GM23338 (cell line): ENCODE results near the gene FKBP9. TPM values are rescaled to one million over a fixed set of nuclear protein-coding genes. Genes with fewer than 3 reads are reported as not detected.
A peak's percentile ranks its signal among the peaks of the same experiment; 100 is the strongest.

Experiments used
- ATAC-seq: fragments of 200-7000 bp; cut with Tn5 transposase; 3 replicates; pipeline ENCODE4 v1.9.1; 2020
- DNase-seq: peaks from one replicate; pipeline ENCODE4 v3.0.0-alpha.2; 2015; ENCODE audit warnings: low spot score
- H2AFZ ChIP-seq: fragments of 200-600 bp; sonication (generic); 2 replicates; pipeline ENCODE4 v1.8.0; 2016; ENCODE audit warnings: antibody characterized with exemption, mild to moderate bottlenecking, moderate library complexity
- H3F3A ChIP-seq: fragments of 200-600 bp; sonication (generic); replicated peaks from 2 replicates; pipeline ENCODE4 v1.8.0; 2017; ENCODE audit warnings: antibody characterized with exemption, mixed run types, low read depth
- H3K27ac ChIP-seq: fragments of 200-600 bp; sonication (generic); 2 replicates; pipeline ENCODE4 v1.6.1; 2016; ENCODE audit warnings: low read depth
- H3K27me3 ChIP-seq: fragments of 200-600 bp; sonication (generic); 2 replicates; pipeline ENCODE4 v1.8.0; 2016; ENCODE audit warnings: mild to moderate bottlenecking, mixed run types, moderate library complexity; ENCODE audit not compliant: insufficient read depth
- H3K36me3 ChIP-seq: fragments of 200-600 bp; sonication (generic); 2 replicates; pipeline ENCODE4 v1.8.0; 2016; ENCODE audit warnings: mild to moderate bottlenecking; ENCODE audit not compliant: insufficient read depth
- H3K4me1 ChIP-seq: fragments of 200-600 bp; sonication (generic); 2 replicates; pipeline ENCODE4 v1.8.0; 2016; ENCODE audit warnings: mild to moderate bottlenecking, moderate library complexity; ENCODE audit not compliant: insufficient read depth
- H3K4me2 ChIP-seq: fragments of 200-600 bp; sonication (generic); 2 replicates; pipeline ENCODE4 v1.7.1; 2017; ENCODE audit warnings: mixed run types
- H3K4me3 ChIP-seq: fragments of 200-600 bp; sonication (generic); 2 replicates; pipeline ENCODE4 v1.6.1; 2016; ENCODE audit warnings: mixed run types
- H3K79me2 ChIP-seq: fragments of 200-600 bp; sonication (generic); replicated peaks from 2 replicates; pipeline ENCODE4 v1.8.0; 2017; ENCODE audit warnings: mild to moderate bottlenecking; ENCODE audit not compliant: insufficient read depth
- H3K9me2 ChIP-seq: fragments of 200-600 bp; sonication (generic); 2 replicates; pipeline ENCODE4 v1.8.0; 2017; ENCODE audit not compliant: insufficient read depth
- H4K20me1 ChIP-seq: fragments of 200-600 bp; sonication (generic); replicated peaks from 2 replicates; pipeline ENCODE4 v1.8.0; 2017; ENCODE audit warnings: mild to moderate bottlenecking; ENCODE audit not compliant: insufficient read depth
- H3K27ac Mint-ChIP-seq: 2 replicates; pipeline ENCODE4 v1.8.0; 2020; ENCODE audit warnings: inconsistent platforms, mild to moderate bottlenecking, moderate library complexity, mixed read lengths
- H3K27me3 Mint-ChIP-seq: 3 replicates; pipeline ENCODE4 v1.8.0; 2022; ENCODE audit warnings: low read depth, mild to moderate bottlenecking, moderate library complexity, mixed read lengths, inconsistent platforms; ENCODE audit not compliant: insufficient read depth, poor library complexity
- H3K36me3 Mint-ChIP-seq: 3 replicates; pipeline ENCODE4 v1.8.0; 2021; ENCODE audit warnings: low read depth, mild to moderate bottlenecking, inconsistent platforms, moderate library complexity, mixed read lengths
- H3K4me1 Mint-ChIP-seq: 3 replicates; pipeline ENCODE4 v1.8.0; 2020; ENCODE audit warnings: mild to moderate bottlenecking, inconsistent platforms, mixed read lengths
- H3K4me3 Mint-ChIP-seq: 3 replicates; pipeline ENCODE4 v1.8.0; 2021; ENCODE audit warnings: moderate library complexity, mild to moderate bottlenecking, inconsistent platforms, mixed read lengths
- H3K9me3 Mint-ChIP-seq: 3 replicates; pipeline ENCODE4 v1.8.0; 2020; ENCODE audit warnings: moderate library complexity, mild to moderate bottlenecking, inconsistent platforms, mixed read lengths
- CREB1 ChIP-seq: fragments of 250-450 bp; sonication (Bioruptor Pico); IDR thresholded peaks from 2 replicates; pipeline ENCODE4 v1.5.0; 2020; ENCODE audit warnings: low read depth, mild to moderate bottlenecking, moderate library complexity
- ETS1 ChIP-seq: IDR thresholded peaks from 2 replicates; pipeline ENCODE4 v1.6.1; 2016; ENCODE audit warnings: antibody characterized with exemption
- EZH2 ChIP-seq: fragments of 200-600 bp; sonication (generic); IDR thresholded peaks from one replicate; pipeline ENCODE4 v1.8.0; 2017; ENCODE audit warnings: antibody characterized with exemption, mild to moderate bottlenecking, low read depth; ENCODE audit not compliant: unreplicated experiment
- JUNB ChIP-seq: IDR thresholded peaks from one replicate; pipeline ENCODE4 v1.6.1; 2016; ENCODE audit warnings: antibody characterized with exemption; ENCODE audit not compliant: unreplicated experiment
- NANOG ChIP-seq: IDR thresholded peaks from 2 replicates; pipeline ENCODE4 v1.6.1; 2016; ENCODE audit warnings: antibody characterized with exemption, borderline replicate concordance
- POLR2AphosphoS5 ChIP-seq: IDR thresholded peaks from 2 replicates; pipeline ENCODE4 v1.6.1; 2016; ENCODE audit warnings: antibody characterized with exemption, low read depth
- REST ChIP-seq: IDR thresholded peaks from one replicate; pipeline ENCODE4 v1.6.1; 2018; ENCODE audit warnings: antibody characterized with exemption; ENCODE audit not compliant: unreplicated experiment
- STAT1 ChIP-seq: IDR thresholded peaks from one replicate; pipeline ENCODE4 v1.6.1; 2016; ENCODE audit warnings: antibody characterized with exemption; ENCODE audit not compliant: unreplicated experiment
- ZNF114 ChIP-seq: fragments of 250-450 bp; sonication (Bioruptor Pico); IDR thresholded peaks from 2 replicates; pipeline ENCODE4 v1.5.0; 2020; ENCODE audit warnings: mild to moderate bottlenecking, moderate library complexity
- ZNF331 ChIP-seq: fragments of 250-450 bp; sonication (Bioruptor Pico); IDR thresholded peaks from 2 replicates; pipeline ENCODE4 v1.5.0; 2020; ENCODE audit warnings: low read depth, mild to moderate bottlenecking, moderate library complexity
- ZNF462 ChIP-seq: fragments of 250-450 bp; sonication (Bioruptor Pico); IDR thresholded peaks from 2 replicates; pipeline ENCODE4 v1.5.0; 2020; ENCODE audit warnings: mild to moderate bottlenecking, moderate library complexity
- polyA plus RNA-seq: library from polyadenylated mRNA; unstranded; fragments of >200 nt; fragmentation: Nextera tagmentation; extraction: Ambion mirVana; gene quantifications from 2 replicates; pipeline ENCODE4 v1.2.1, GENCODE V29; 2016
- total RNA-seq: library from RNA; depleted of rRNA; stranded (reverse); fragments of >200 nt; shearing (Covaris generic); gene quantifications from 2 replicates; pipeline ENCODE4 v1.2.3, GENCODE V29; 2014
- TF ChIP-seq, protein P1 (sequence below), 2 experiments: fragments of 200-600 bp in 1 of 2; sonication (generic) in 1 of 2; conservative IDR thresholded peaks; 2 replicates each; pipeline versions ENCODE4 v1.5.1 to v1.6.1; 2016 to 2017; ENCODE audit warnings: antibody characterized with exemption in 2 of 2, low read depth in 2 of 2, mild to moderate bottlenecking in 2 of 2, moderate library complexity in 1 of 2

The FKBP9 gene
- total and polyA plus RNA-seq, 2 experiments from 2014 or later, result 5.2 to 15.8 TPM

GRCh38 chr7:32948202-32948601, 9.0 kb upstream of the FKBP9 start:
- H3K36me3 ChIP-seq, result no peaks in the 10 kb centered on the region
- no peak for ATAC-seq
- H3K9me2 ChIP-seq, result 0 out of 2 replicates have a peak, but pooled peaks cover 4% of the 10 kb centered on the region
- no peak overlapping the region for H3K27ac Mint-ChIP-seq
- DNase-seq, result peak; percentile 25
- 0 out of 2 replicates have a peak, but pooled peaks cover 2% of the 10 kb centered on the region for H3K4me1 ChIP-seq
- H3K4me3 Mint-ChIP-seq, result no peak overlapping the region
- no peaks in the 10 kb centered on the region; the same call in 1 of the 2 replicates for H4K20me1 ChIP-seq
- peaks cover 54% of the 10 kb centered on the region for H3K27me3 ChIP-seq
- H3K4me3 ChIP-seq, result no peak overlapping the region
- H3K79me2 ChIP-seq, result no peaks in the 10 kb centered on the region
- peaks cover 22% of the 10 kb centered on the region; the same call in 2 of the 3 replicates for H3K36me3 Mint-ChIP-seq
- no peak overlapping the region for H3K4me2 ChIP-seq
- no peaks in the 10 kb centered on the region for H3K4me1 Mint-ChIP-seq
- H2AFZ ChIP-seq, result no peak overlapping the region
- no peaks in the 10 kb centered on the region for H3F3A ChIP-seq
- peaks cover 48% of the 10 kb centered on the region for H3K27me3 Mint-ChIP-seq
- peaks cover 66% of the 10 kb centered on the region for H3K9me3 Mint-ChIP-seq
- H3K27ac ChIP-seq, result no peak overlapping the region
- no peak for TF ChIP-seq POLR2AphosphoS5
- TF ChIP-seq ZNF114 (CRISPR knock-in tag), result no peak
- no peak for TF ChIP-seq JUNB
- TF ChIP-seq CREB1 (CRISPR knock-in tag), result no peak
- TF ChIP-seq ZNF462 (CRISPR knock-in tag), result no peak
- no peak for TF ChIP-seq ZNF331 (CRISPR knock-in tag)
- no peak for TF ChIP-seq EZH2
- TF ChIP-seq STAT1, result no peak
- TF ChIP-seq, protein P1, sequence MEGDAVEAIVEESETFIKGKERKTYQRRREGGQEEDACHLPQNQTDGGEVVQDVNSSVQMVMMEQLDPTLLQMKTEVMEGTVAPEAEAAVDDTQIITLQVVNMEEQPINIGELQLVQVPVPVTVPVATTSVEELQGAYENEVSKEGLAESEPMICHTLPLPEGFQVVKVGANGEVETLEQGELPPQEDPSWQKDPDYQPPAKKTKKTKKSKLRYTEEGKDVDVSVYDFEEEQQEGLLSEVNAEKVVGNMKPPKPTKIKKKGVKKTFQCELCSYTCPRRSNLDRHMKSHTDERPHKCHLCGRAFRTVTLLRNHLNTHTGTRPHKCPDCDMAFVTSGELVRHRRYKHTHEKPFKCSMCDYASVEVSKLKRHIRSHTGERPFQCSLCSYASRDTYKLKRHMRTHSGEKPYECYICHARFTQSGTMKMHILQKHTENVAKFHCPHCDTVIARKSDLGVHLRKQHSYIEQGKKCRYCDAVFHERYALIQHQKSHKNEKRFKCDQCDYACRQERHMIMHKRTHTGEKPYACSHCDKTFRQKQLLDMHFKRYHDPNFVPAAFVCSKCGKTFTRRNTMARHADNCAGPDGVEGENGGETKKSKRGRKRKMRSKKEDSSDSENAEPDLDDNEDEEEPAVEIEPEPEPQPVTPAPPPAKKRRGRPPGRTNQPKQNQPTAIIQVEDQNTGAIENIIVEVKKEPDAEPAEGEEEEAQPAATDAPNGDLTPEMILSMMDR (conservative IDR thresholded peaks at IDR 0.05; ENCODE audit: low read depth in 2 of 2), result no peak
- no peak for TF ChIP-seq NANOG
- TF ChIP-seq ETS1, result no peak
- TF ChIP-seq REST, result no peak
